Measurements from ENCODE around the gene LOX. TPM values are rescaled to one million over a fixed set of nuclear protein-coding genes. Genes with fewer than 3 reads are reported as not detected.

LOX gene
- total and polyA plus RNA-seq, 9 of the 15 experiments (the other 6 are each of a cell fraction or from before 2014, with no cell fraction given), result 0.06 to 0.09 TPM; not detected in 7

DNA sequence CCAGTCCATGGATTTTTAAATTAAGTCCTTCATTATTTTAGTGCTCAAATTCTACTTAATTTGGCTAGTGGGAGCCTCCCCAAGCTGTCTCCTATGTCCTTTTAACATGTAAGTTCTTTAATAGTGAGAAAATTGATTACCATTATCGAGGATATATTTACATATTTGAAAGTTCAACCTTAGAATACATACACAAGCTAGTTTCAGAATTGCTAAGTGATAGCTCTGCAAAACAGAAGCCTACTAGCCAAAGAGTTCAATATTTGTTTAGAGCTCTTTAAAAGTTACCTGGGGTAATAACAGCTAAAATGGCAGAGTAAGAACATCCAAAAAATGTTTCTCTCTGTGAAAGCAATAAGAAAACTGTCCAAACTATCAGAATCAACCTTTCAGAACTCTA lies 48.2 kb downstream of the LOX start (continued):
- TF ChIP-seq, protein P1, sequence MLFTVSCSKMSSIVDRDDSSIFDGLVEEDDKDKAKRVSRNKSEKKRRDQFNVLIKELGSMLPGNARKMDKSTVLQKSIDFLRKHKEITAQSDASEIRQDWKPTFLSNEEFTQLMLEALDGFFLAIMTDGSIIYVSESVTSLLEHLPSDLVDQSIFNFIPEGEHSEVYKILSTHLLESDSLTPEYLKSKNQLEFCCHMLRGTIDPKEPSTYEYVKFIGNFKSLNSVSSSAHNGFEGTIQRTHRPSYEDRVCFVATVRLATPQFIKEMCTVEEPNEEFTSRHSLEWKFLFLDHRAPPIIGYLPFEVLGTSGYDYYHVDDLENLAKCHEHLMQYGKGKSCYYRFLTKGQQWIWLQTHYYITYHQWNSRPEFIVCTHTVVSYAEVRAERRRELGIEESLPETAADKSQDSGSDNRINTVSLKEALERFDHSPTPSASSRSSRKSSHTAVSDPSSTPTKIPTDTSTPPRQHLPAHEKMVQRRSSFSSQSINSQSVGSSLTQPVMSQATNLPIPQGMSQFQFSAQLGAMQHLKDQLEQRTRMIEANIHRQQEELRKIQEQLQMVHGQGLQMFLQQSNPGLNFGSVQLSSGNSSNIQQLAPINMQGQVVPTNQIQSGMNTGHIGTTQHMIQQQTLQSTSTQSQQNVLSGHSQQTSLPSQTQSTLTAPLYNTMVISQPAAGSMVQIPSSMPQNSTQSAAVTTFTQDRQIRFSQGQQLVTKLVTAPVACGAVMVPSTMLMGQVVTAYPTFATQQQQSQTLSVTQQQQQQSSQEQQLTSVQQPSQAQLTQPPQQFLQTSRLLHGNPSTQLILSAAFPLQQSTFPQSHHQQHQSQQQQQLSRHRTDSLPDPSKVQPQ (CRISPR knock-in tag; IDR thresholded peaks at IDR 0.05; ENCODE audit: borderline replicate concordance), result no peak
- no peak for TF ChIP-seq ZNF174 (CRISPR knock-in tag; IDR thresholded peaks at IDR 0.05)
- TF ChIP-seq RNF219 (CRISPR knock-in tag; IDR thresholded peaks at IDR 0.05), result no peak
- no peak for TF ChIP-seq PTRF (tag; IDR thresholded peaks at IDR 0.05)
- no peak for TF ChIP-seq CBX3 (IDR thresholded peaks at IDR 0.05; ENCODE audit: borderline replicate concordance in 1 of 2, low read length in 2 of 2)

- H3K27me3 ChIP-seq (ENCODE audit: control insufficient read depth in 2 of 2, insufficient read depth in 2 of 2, low read length in 2 of 2), result no peaks in the 10 kb centered on the region
- H3K9ac ChIP-seq (ENCODE audit: insufficient read depth in 1 of 2, low read depth in 2 of 2, low read length in 2 of 2), result no peak overlapping the region
- no TSS peak for BruUV-seq (replicated peaks)
- in situ Hi-C loops (cut with MboI) (no loop called here), intact Hi-C loops (cut with micrococcal nuclease) (no loop called here)
- ATAC-seq (peak; percentile 57), FAIRE-seq (no peak), DNase-seq (ENCODE audit: extremely low read depth in 1 of 4, low spot score in 3 of 4) (peak in 1 of 4 experiments; percentile 9)
- H2AFZ ChIP-seq (ENCODE audit: low read depth, low read length), result no peak overlapping the region
- ChIA-PET CTCF (ENCODE audit: low intra/inter-chr PET ratio) (no interaction called here), POLR2A (interaction anchor here (0.9 kb wide), 1 partner anchor 11 kb away, joined by 3 read pairs; no protein-coding TSS in a partner anchor)
- H3K4me1 ChIP-seq (replicated peaks in 1 of 2; ENCODE audit: control insufficient read depth in 2 of 2, insufficient read depth in 2 of 2, low read length in 2 of 2), result no peaks in the 10 kb centered on the region; a peak in 2 of 5 replicates
- no peak overlapping the region for H3K4me3 ChIP-seq
- 47% methylated on average over 2 of the region's 2 CpGs for WGBS (ENCODE audit: insufficient coverage, low coverage, missing lambda C conversion rate)
- no peaks in the 10 kb centered on the region for H3K9me1 ChIP-seq (ENCODE audit: control insufficient read depth, insufficient read depth, low read length)
- no peaks in the 10 kb centered on the region; the same call in 2 of the 3 replicates for H3K79me2 ChIP-seq (ENCODE audit: control insufficient read depth, insufficient read depth, low read length)
- no peak overlapping the region for H3K4me2 ChIP-seq (ENCODE audit: insufficient read depth, low read length)
- H3K27ac ChIP-seq (ENCODE audit: extremely low read depth, low read depth, low read length), result no peak overlapping the region
- H3K9me3 ChIP-seq (replicated peaks; ENCODE audit: control insufficient read depth, insufficient read depth, low read depth, low read length), result no peaks in the 10 kb centered on the region
- H4K20me1 ChIP-seq (replicated peaks; ENCODE audit: control insufficient read depth, insufficient read depth, low read length), result no peaks in the 10 kb centered on the region
- peaks cover 56% of the 10 kb centered on the region for H3K36me3 ChIP-seq (ENCODE audit: control insufficient read depth, insufficient read depth, low read length)
- TF ChIP-seq ZNF584 (CRISPR knock-in tag; IDR thresholded peaks at IDR 0.05; ENCODE audit: low read depth), result no peak
- TF ChIP-seq ADNP (tag; IDR thresholded peaks at IDR 0.05), result no peak
- TF ChIP-seq, protein P2, sequence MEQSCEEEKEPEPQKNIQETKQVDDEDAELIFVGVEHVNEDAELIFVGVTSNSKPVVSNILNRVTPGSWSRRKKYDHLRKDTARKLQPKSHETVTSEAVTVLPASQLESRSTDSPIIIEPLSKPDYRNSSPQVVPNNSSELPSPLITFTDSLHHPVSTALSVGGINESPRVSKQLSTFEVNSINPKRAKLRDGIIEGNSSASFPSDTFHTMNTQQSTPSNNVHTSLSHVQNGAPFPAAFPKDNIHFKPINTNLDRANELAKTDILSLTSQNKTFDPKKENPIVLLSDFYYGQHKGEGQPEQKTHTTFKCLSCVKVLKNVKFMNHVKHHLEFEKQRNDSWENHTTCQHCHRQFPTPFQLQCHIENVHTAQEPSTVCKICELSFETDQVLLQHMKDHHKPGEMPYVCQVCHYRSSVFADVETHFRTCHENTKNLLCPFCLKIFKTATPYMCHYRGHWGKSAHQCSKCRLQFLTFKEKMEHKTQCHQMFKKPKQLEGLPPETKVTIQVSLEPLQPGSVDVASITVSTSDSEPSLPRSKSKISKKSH (CRISPR knock-in tag; IDR thresholded peaks at IDR 0.05), result no peak
- TF ChIP-seq ZNF311 (CRISPR knock-in tag; IDR thresholded peaks at IDR 0.05), result no peak
- TF ChIP-seq HOMEZ (CRISPR knock-in tag; IDR thresholded peaks at IDR 0.05), result no peak
- no peak for TF ChIP-seq NUFIP1 (IDR thresholded peaks at IDR 0.05; ENCODE audit: partially characterized antibody)
- no peak for TF ChIP-seq MCM2 (IDR thresholded peaks at IDR 0.05; ENCODE audit: low read depth)
- TF ChIP-seq NFIC (IDR thresholded peaks at IDR 0.05), result no peak
- TF ChIP-seq STAG1 (CRISPR knock-in tag; IDR thresholded peaks at IDR 0.05; ENCODE audit: borderline replicate concordance), result no peak
Measured at GRCh38 chr5:122022966-122023365, 55.1 kb downstream of the LOX start.

Measured in K562 (cell line).